HG03064 (cell line): ENCODE measurements around the gene EDIL3.

Experiments
- ATAC-seq: cut with Tn5 transposase; IDR thresholded peaks from one replicate; pipeline ENCODE4 v1.9.1; 2021; ENCODE audit warnings: low read depth; ENCODE audit not compliant: unreplicated experiment

EDIL3 gene

GRCh38 chr5:84384604-84385575, at the start of gene EDIL3:
TSS of gene EDIL3 (minus strand) at chr5:84384880. CDS start at chr5:84384374, 506 bp downstream.
- no peak for ATAC-seq

- ATAC-seq = no peak
Measured at GRCh38 chr5:84433461-84433860, 48.8 kb upstream of the EDIL3 start.

- ATAC-seq = no peak
Measured at GRCh38 chr5:84430863-84431663, 46.4 kb upstream of the EDIL3 start.

- no peak for ATAC-seq
Measured at GRCh38 chr5:84430079-84430478, 45.4 kb upstream of the EDIL3 start.

- ATAC-seq = no peak
Measured at GRCh38 chr5:84425365-84425881, 40.7 kb upstream of the EDIL3 start.

GRCh38 chr5:84419742-84420141, 35.1 kb upstream of the EDIL3 start:
- ATAC-seq = no peak

- no peak for ATAC-seq
Measured at GRCh38 chr5:84411832-84412605, 27.3 kb upstream of the EDIL3 start.

GRCh38 chr5:84406111-84406510, 21.4 kb upstream of the EDIL3 start:
- ATAC-seq = no peak

GRCh38 chr5:84403773-84404172, 19.1 kb upstream of the EDIL3 start:
- ATAC-seq = no peak

GRCh38 chr5:84397385-84397784, 12.7 kb upstream of the EDIL3 start:
- no peak for ATAC-seq

GRCh38 chr5:84393969-84394368, 9.3 kb upstream of the EDIL3 start:
- no peak for ATAC-seq

- ATAC-seq = no peak
Measured at GRCh38 chr5:84392836-84393235, 8.2 kb upstream of the EDIL3 start.

GRCh38 chr5:84385705-84386104, 1.0 kb upstream of the EDIL3 start:
- no peak for ATAC-seq

GRCh38 chr5:84383816-84384603, 670 bp downstream of the EDIL3 start:
- ATAC-seq = no peak

GRCh38 chr5:84383296-84383815, 1.3 kb downstream of the EDIL3 start:
- ATAC-seq = no peak

GRCh38 chr5:84382363-84383295, 2.1 kb downstream of the EDIL3 start:
- no peak for ATAC-seq

- no peak for ATAC-seq
Measured at GRCh38 chr5:84381502-84382362, 2.9 kb downstream of the EDIL3 start.
